ENCODE measurements around the gene TMPRSS4. TPM values are rescaled to one million over a fixed set of nuclear protein-coding genes. Genes with fewer than 3 reads are reported as not detected.

Gene TMPRSS4
- total RNA-seq, 2 donors from 2014 or later, result 6.5 TPM; not detected in 1

GRCh38 chr11:118129471-118130172, 52.7 kb downstream of the TMPRSS4 start:
- DNase-seq (no peak), ATAC-seq (no peak)
- Histone ChIP-seq H3K36me3 (replicated peaks in 1 of 2; ENCODE audit: insufficient read depth in 1 of 2, low read depth in 2 of 2) (no peaks in the 10 kb centered on the region), H3K9me3 (no peaks in the 10 kb centered on the region), H3K4me3 (no peak overlapping the region), H3K27me3 (no peaks in the 10 kb centered on the region), H3K4me1 (no peaks in the 10 kb centered on the region), H3K27ac (no peak overlapping the region)
- TF ChIP-seq POLR2A (IDR thresholded peaks at IDR 0.05) (no peak), CTCF (IDR thresholded peaks at IDR 0.05) (no peak)
- intact Hi-C loops (cut with DNase I), result no loop called here
- 62 to 72% methylated on average over 6 of the region's 6 CpGs for WGBS, 2 donors

GRCh38 chr11:118132385-118133151, 55.7 kb downstream of the TMPRSS4 start:
- Histone ChIP-seq H3K27me3 (no peaks in the 10 kb centered on the region), H3K36me3 (replicated peaks in 1 of 2; ENCODE audit: insufficient read depth in 1 of 2, low read depth in 2 of 2) (no peaks in the 10 kb centered on the region), H3K9me3 (no peaks in the 10 kb centered on the region), H3K4me1 (no peaks in the 10 kb centered on the region), H3K4me3 (no peak overlapping the region), H3K27ac (no peak overlapping the region)
- TF ChIP-seq CTCF (IDR thresholded peaks at IDR 0.05) (no peak), POLR2A (IDR thresholded peaks at IDR 0.05) (no peak)
- WGBS, 2 donors, result 61 to 63% methylated on average over 15 of the region's 15 CpGs
- no peak for ATAC-seq
- DNase-seq, result peak in 1 of 4 donors; percentile 40
- intact Hi-C loops (cut with DNase I), result no loop called here

- H3K9me3 ChIP-seq, result no peaks in the 10 kb centered on the region
- no peaks in the 10 kb centered on the region for H3K27me3 ChIP-seq
- no peak for ATAC-seq
- no peak for DNase-seq
- H3K4me1 ChIP-seq, result no peaks in the 10 kb centered on the region
- intact Hi-C loops (cut with DNase I), result no loop called here
- TF ChIP-seq POLR2A (IDR thresholded peaks at IDR 0.05) (no peak), CTCF (IDR thresholded peaks at IDR 0.05) (no peak)
- no peak overlapping the region for H3K27ac ChIP-seq
- H3K36me3 ChIP-seq (replicated peaks in 1 of 2; ENCODE audit: insufficient read depth in 1 of 2, low read depth in 2 of 2), result no peaks in the 10 kb centered on the region
- H3K4me3 ChIP-seq, result no peak overlapping the region
- WGBS, 2 donors, result 91 to 93% methylated on average over 10 of the region's 10 CpGs
These were observed 56.9 kb downstream of the TMPRSS4 start for GRCh38 chr11:118133816-118134215.

- no peak for TF ChIP-seq POLR2A (IDR thresholded peaks at IDR 0.05)
- TF ChIP-seq CTCF (IDR thresholded peaks at IDR 0.05), result no peak
- no peaks in the 10 kb centered on the region for H3K27me3 ChIP-seq
- intact Hi-C loops (cut with DNase I), result no loop called here
- H3K9me3 ChIP-seq, result no peaks in the 10 kb centered on the region
- H3K36me3 ChIP-seq (replicated peaks in 1 of 2; ENCODE audit: insufficient read depth in 1 of 2, low read depth in 2 of 2), result no peaks in the 10 kb centered on the region
- no peak overlapping the region for H3K4me3 ChIP-seq
- no peak for ATAC-seq
- H3K4me1 ChIP-seq, result no peaks in the 10 kb centered on the region
- WGBS, 2 donors, result 70 to 71% methylated on average over 6 to 7 of the region's 7 CpGs
- no peak for DNase-seq
- no peak overlapping the region for H3K27ac ChIP-seq
These were observed 58.3 kb downstream of the TMPRSS4 start for GRCh38 chr11:118135051-118135795.

Data from body of pancreas (tissue), 4 donors.